ENCODE results near the gene FOXO6.

The FOXO6 gene

GRCh38 chr1:41345434-41346075 is 15.7 kb upstream of the FOXO6 start:
- H3K9ac ChIP-seq = no peak overlapping the region
- no peaks in the 10 kb centered on the region for H3K36me3 ChIP-seq (ENCODE audit: control insufficient read depth, insufficient read depth, low read length)
- no peaks in the 10 kb centered on the region for H3K4me1 ChIP-seq
- no peak overlapping the region for H2AFZ ChIP-seq
- no peak overlapping the region for H3K4me3 ChIP-seq (ENCODE audit: low read depth, low read length)
- H3K9me3 ChIP-seq (ENCODE audit: control insufficient read depth, low read length) = no peaks in the 10 kb centered on the region
- no peak overlapping the region for H3K27ac ChIP-seq
- H3K4me2 ChIP-seq (ENCODE audit: low read length) = no peak overlapping the region
- no peaks in the 10 kb centered on the region for H3K79me2 ChIP-seq
- no peak for TF ChIP-seq CTCF (IDR thresholded peaks at IDR 0.05)
- no peaks in the 10 kb centered on the region for H3K27me3 ChIP-seq (ENCODE audit: control insufficient read depth, insufficient read depth, low read length)

GRCh38 chr1:41347276-41347675 is 14.0 kb upstream of the FOXO6 start:
- no peak overlapping the region for H3K9ac ChIP-seq
- H2AFZ ChIP-seq = no peak overlapping the region
- no peaks in the 10 kb centered on the region for H3K9me3 ChIP-seq (ENCODE audit: control insufficient read depth, low read length)
- no peak overlapping the region for H3K27ac ChIP-seq
- H3K4me2 ChIP-seq (ENCODE audit: low read length) = no peak overlapping the region
- no peak for TF ChIP-seq CTCF (IDR thresholded peaks at IDR 0.05)
- no peaks in the 10 kb centered on the region for H3K36me3 ChIP-seq (ENCODE audit: control insufficient read depth, insufficient read depth, low read length)
- H3K4me1 ChIP-seq = no peaks in the 10 kb centered on the region
- no peak overlapping the region for H3K4me3 ChIP-seq (ENCODE audit: low read depth, low read length)
- H3K27me3 ChIP-seq (ENCODE audit: control insufficient read depth, insufficient read depth, low read length) = no peaks in the 10 kb centered on the region
- H3K79me2 ChIP-seq = no peaks in the 10 kb centered on the region

GRCh38 chr1:41348394-41348793 is 12.8 kb upstream of the FOXO6 start:
- H3K27ac ChIP-seq = no peak overlapping the region

GRCh38 chr1:41349361-41350054 is 11.7 kb upstream of the FOXO6 start:
- no peaks in the 10 kb centered on the region for H3K36me3 ChIP-seq (ENCODE audit: control insufficient read depth, insufficient read depth, low read length)
- H2AFZ ChIP-seq = no peak overlapping the region
- TF ChIP-seq CTCF (IDR thresholded peaks at IDR 0.05) = no peak
- no peaks in the 10 kb centered on the region for H3K79me2 ChIP-seq
- no peaks in the 10 kb centered on the region for H3K4me1 ChIP-seq
- H3K9me3 ChIP-seq (ENCODE audit: control insufficient read depth, low read length) = no peaks in the 10 kb centered on the region
- H3K4me3 ChIP-seq (ENCODE audit: low read depth, low read length) = no peak overlapping the region
- H3K27ac ChIP-seq = no peak overlapping the region
- no peak overlapping the region for H3K4me2 ChIP-seq (ENCODE audit: low read length)
- H3K9ac ChIP-seq = no peak overlapping the region
- no peaks in the 10 kb centered on the region for H3K27me3 ChIP-seq (ENCODE audit: control insufficient read depth, insufficient read depth, low read length)

More at GRCh38 chr1:41348394-41348793, 12.8 kb upstream of the FOXO6 start:
- H3K27me3 ChIP-seq (ENCODE audit: control insufficient read depth, insufficient read depth, low read length) = no peaks in the 10 kb centered on the region
- H3K36me3 ChIP-seq (ENCODE audit: control insufficient read depth, insufficient read depth, low read length) = no peaks in the 10 kb centered on the region
- H3K79me2 ChIP-seq = no peaks in the 10 kb centered on the region
- no peak overlapping the region for H3K4me3 ChIP-seq (ENCODE audit: low read depth, low read length)
- H3K4me1 ChIP-seq = no peaks in the 10 kb centered on the region
- TF ChIP-seq CTCF (IDR thresholded peaks at IDR 0.05) = no peak
- no peaks in the 10 kb centered on the region for H3K9me3 ChIP-seq (ENCODE audit: control insufficient read depth, low read length)
- no peak overlapping the region for H3K4me2 ChIP-seq (ENCODE audit: low read length)
- H2AFZ ChIP-seq = no peak overlapping the region
- no peak overlapping the region for H3K9ac ChIP-seq

DNA sequence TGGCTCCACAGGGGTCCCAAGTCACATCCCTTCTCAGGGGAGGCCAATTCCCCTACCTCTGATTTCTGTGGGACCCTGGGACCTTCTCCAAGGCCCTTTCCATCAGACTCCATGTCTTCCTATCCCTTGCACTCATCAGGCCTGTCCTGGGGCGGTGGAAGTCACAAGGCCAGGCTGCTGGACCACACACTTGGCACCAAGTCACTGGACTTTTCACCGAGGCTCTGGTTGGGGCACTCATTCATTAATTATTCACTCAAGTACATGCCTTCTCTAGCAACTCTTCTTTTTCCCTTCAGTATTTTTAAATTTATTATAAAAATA is 11.2 kb upstream of the FOXO6 start:
- Histone ChIP-seq H3K79me2 (no peaks in the 10 kb centered on the region), H3K4me2 (ENCODE audit: low read length) (no peak overlapping the region), H3K27me3 (ENCODE audit: control insufficient read depth, insufficient read depth, low read length) (no peaks in the 10 kb centered on the region), H3K27ac (no peak overlapping the region), H3K36me3 (ENCODE audit: control insufficient read depth, insufficient read depth, low read length) (no peaks in the 10 kb centered on the region), H2AFZ (no peak overlapping the region), H3K9ac (no peak overlapping the region), H3K4me3 (ENCODE audit: low read depth, low read length) (no peak overlapping the region), H3K4me1 (no peaks in the 10 kb centered on the region), H3K9me3 (ENCODE audit: control insufficient read depth, low read length) (no peaks in the 10 kb centered on the region)
- TF ChIP-seq CTCF (IDR thresholded peaks at IDR 0.05) = no peak
